GM18907 (cell line): ENCODE measurements around the gene CBFB.

Experiments
- ATAC-seq: cut with Tn5 transposase; IDR thresholded peaks from one replicate; pipeline ENCODE4 v1.9.1; 2021; ENCODE audit warnings: mild to moderate bottlenecking, moderate library complexity; ENCODE audit not compliant: unreplicated experiment

CBFB gene

DNA sequence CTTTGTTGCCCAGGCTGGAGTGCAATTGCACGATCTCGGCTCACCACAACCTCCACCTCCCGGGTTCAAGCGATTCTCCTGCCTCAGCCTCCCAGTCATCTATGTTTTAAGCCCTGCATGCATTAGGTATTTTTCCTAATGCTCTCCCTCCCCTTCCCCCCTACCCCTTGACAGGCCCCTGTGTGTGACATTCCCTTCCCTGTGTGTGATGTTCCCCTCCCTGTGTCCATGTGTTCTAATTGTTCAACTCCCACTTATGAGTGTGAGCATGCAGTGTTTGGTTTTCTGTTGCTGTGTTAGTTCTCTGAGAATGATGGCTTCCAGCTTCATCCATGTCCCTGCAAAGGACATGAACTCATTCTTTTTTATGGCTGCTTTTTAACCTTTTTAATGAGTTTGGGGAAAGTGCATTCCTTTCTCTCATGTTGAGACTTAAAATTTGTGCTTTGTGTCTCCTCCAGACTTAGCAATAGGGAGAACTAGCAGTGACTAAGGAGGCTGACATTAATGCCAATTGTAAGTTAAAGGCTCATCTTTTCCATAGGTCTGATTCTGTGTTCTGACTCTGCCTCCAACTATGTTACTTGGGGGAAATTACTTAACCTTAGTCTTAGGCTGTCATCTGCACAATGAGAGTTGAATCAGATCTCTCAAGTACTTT, 63.1 kb downstream of the CBFB start:
- ATAC-seq: no peak

DNA sequence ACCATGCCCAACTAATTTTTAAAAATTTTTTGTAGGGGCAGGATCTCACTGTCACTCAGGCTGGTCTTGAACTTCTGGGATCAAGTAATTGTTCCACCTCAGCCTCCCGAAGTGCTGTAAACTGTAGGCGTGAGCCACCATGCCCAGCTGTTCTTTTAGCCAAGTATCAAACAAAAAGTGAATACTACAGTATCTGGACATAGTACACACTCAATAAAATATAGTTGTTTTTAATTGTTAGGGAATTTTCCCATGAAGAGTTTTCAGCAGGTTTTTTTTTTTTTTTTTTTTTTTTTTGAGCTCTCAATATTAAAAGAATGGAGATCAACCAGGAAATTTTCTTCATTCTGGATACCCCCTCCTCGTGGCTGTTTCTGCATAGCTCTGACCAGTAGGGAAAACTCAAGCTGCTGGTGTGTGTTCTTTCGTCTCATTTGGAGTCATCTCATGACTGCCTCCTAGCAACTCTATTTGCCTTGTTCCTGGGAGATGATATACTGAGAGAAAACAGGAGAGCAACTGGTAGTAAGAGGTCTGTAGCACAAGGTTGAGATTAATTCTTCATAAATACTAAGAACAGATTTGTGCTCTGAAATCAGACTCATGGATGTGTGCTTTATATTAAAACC, 64.3 kb downstream of the CBFB start:
- no peak for ATAC-seq

DNA sequence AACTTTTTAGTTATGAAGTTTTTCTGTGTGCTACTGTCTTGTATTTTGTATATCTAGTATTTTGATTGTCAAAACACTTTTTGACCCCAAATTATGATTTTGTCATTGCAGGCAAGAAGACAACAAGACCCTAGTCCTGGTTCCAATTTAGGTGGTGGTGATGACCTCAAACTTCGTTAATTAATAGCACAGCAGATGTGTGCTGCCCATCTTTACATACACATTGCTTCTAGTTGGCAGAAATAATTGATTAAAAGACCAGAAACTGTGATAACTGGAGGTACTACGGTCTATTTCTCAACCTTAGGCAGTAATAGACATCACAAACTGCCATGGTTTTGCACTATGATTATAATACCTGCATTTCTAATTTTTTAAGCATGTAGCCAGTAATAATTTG, 69.7 kb downstream of the CBFB start:
- ATAC-seq: no peak

DNA sequence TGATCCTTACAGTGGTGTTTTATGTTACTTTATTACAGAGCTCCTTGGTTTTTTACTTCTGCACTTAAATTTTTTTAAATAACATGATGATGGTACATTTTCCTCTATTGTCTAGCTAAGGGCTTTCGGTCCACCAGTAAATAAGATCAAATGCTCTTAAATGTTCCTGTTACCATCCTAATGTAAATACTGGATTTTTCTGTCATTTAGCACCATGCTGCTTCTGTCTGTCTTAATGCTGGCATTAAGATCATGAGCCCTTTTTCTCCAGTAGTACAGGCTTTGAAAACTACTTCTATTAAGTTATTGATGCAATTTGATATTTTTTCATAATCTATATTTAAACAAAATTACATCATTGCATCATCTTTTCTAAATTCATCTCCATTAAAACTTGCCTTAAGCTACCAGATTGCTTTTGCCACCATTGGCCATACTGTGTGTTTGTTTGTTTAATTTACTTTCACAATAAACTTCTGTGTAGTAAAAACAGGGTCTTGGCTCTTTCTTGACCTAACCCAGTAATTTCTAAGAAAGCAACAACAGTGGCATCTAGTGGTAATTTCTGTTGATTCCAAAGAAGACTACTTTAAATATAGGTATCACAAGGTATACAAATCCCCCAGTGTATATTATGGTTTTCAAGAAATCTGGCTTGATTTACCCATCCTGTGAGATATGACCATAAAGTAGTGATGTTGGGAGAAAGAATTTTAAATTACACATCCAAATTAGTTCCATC, 71.8 kb downstream of the CBFB start:
- ATAC-seq: no peak

DNA sequence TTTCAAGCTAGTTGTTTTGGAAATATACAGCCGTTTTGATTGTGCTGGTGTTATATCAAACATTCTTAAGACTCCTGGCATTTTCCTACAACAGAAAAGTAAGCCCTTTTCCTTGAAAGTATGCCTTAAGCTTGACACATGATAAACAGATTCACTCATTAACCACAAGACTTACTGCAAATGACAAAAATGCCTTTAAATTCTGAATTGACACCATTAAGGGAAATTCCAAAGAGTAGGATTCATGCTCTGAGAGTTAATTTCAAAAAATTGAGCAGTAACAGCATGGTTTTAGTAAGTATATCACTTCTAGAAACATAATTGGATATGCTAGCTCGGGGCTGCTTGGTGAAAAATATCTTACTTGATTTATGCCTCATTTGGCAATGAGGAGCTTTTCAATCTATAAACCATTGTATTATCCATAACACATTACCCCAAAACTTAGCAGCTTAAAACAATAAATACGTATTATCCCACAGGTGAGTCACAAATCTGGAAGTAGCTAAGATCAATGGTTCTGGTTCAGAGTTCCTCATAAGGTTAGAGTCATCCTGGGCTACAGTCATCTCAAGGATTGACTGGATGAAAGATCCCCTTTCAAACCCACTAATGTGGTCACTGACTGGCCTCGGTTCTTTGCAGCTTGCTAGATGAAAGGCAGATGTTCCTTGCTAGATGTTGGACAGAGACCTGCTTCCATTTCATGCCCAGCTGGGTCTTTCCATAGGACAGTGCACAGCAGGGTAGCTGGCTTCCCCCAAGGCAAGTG, 72.5 kb downstream of the CBFB start:
- ATAC-seq: no peak

DNA sequence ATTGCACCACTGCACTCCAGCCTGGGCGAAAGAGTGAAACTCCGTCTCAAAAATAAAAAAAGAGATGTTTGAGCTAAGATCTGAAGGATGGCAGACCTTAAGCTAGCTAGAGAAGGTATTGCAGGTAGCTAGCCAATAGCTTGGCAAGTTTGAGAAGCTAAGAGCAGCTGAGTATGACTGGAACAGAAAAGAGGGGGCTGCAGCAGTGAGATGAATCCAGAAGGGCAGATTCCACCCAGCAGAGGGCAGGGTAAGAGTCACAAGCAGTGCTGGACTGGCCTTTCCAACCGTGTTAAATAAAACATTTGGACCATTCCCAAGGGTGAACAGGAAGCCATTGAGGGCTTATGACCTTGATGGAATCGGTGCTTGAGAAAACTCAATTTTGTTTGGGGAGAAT, 75.1 kb downstream of the CBFB start:
- no peak for ATAC-seq

DNA sequence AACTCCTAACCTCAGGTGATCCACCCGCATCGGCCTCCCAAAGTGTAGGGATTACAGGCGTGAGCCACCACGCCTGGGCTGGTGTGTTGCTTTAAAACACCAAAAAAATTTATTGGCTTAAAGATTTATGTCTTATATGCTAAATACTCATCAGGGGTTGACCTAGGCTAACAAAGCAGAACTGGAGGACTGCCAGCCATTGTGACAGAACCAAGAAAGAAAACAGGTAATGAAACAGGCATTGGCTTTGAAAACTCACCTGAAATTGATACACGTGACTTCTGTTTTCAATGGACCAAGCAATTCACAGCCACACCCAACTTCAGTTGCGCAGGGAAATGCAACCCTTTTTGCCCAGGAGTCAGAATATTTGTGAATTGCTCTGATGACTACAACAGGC, 75.9 kb downstream of the CBFB start:
- no peak for ATAC-seq

DNA sequence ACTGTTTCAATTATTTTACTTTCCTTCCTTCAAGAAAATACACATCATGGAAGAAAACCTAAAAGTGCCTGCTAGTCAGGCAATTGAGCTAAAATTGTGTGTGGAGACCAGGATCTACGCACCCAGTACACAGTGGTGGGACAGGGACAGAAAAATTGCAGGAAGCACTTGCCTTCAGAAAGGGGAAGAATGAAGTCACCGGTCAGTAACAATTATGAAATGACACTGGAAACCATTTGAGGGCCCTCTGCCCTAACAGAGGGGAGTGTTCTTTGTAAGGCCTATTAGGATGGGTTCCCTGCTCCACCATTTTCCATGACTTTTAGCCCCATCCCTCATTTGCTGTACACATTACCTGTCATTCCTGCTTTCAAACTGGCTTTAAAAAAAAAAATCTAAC, 76.3 kb downstream of the CBFB start:
- no peak for ATAC-seq

DNA sequence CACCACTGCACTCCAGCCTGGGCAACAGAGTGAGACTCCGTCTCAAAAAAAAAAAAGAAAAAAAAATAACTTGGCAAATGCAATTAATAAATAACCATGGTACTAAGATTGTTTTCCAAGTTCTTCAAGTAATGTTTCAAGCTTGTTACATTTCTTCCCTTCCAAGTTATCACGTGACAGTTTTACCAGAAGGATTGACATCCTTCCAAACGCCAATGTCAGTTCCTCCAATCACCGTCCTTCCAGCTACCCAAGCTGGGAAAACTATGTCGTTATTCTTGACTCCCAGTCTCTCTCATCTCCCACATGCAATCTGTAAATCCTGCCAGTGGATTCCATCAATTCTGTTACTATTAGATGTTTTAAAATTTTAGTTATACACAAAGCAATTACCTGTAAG, 76.9 kb downstream of the CBFB start:
- no peak for ATAC-seq

DNA sequence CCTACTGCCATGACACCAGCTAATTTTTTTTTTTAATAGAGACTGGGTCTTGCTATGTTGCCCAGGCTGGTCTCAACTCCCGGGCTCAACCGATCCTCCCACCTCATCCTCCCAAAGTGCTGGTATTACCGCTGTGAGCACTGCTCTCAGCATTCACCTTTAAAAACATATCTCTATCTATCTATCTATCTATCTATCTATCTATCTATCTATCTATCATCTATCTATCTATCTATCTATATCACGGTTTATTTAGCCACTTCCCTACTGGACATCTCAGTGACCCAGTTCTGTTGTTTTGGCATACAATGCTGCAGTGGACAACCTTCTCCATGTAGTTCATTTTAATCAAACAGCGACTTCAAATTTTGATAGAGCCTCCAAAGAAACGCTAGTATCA, 79.5 kb downstream of the CBFB start:
- ATAC-seq: no peak

DNA sequence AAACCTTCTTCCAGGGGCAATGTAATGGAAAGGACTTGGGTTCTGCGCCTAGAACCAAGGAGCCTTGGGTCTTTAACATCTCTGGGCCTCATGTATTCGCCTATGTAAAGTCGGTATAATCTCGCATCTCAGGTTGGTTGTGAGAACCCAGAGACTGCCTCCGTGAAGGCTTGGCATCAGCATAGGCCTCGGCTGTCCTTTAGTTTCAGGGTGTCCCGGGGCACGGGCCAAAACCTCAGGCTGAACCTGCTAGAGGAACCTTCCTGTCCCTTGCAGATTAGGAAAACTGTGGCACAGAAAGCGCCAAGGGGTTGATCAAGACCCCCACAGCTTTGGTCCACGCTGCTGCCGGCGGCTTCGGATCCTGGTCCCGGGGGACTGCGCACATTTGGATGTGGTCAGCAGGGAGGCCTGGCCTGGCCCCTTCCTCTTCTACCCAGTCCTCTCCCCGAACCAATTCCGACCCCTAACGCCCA, 80.0 kb downstream of the CBFB start:
- no peak for ATAC-seq

DNA sequence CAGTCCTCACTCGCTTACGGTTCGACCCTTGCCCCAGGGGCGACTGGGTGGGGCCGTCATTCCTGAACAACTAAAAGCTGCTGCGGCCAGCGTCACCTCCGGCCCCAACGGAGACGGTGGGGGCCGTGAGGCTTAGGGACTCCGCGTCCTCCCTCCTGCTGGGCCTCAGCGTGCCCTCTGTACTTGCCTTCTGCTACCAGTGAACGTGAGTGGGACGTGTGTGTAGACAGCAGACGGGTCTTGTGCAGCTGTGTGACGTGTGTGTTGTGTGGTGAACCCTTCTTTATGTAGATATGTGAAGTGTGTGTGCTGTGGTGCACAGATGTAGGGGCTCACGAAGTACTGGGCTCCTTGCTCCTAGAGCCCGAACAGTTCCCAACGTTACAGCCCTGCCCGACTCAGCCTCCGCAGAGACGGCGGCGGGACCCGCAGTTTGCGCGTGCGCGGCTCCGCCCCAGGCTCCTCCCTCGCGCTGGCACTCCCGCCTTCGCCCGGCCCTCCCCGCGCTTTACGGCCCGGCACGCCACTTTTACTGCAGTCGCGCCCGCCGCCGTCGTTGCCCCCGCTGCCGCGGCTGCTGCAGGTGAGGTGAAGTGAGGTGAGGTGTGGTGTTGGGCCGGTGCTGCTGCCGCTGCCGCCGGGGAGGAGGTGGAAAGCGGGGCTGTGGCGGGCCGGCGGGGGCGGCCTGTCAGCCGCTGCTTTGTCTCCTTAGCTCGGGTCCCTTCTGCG, 80.6 kb downstream of the CBFB start, which contains the start of gene PHAF1:
Gene PHAF1, plus strand, starts transcription at position 535 of the 729 bp plus-strand sequence. CDS start 235 bp downstream, outside the sequence.
- peak; percentile 85 for ATAC-seq

DNA sequence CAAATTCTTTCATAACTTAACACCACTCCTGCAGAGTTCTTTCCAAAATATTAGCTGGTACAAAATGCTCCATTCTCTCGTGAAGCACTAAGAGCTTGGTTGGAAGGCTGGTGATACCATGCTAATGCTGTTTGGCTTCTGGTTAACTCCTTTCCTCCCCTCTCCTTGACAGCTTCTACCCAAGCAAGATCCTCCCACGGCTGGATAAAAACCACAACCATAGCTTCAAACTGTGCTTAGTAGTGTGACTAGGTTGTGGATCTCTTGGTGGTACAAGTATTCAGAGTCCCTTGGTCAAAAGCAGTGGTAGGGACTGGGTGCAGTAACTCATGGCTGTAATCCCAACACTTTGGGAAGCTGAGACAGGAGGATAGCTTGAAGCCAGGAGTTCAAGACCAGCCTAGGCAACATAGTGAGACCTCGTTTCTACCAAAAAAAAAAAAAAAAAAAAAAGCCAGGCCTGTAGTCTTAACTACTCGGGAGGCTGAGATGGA, 83.0 kb downstream of the CBFB start:
- ATAC-seq: no peak

DNA sequence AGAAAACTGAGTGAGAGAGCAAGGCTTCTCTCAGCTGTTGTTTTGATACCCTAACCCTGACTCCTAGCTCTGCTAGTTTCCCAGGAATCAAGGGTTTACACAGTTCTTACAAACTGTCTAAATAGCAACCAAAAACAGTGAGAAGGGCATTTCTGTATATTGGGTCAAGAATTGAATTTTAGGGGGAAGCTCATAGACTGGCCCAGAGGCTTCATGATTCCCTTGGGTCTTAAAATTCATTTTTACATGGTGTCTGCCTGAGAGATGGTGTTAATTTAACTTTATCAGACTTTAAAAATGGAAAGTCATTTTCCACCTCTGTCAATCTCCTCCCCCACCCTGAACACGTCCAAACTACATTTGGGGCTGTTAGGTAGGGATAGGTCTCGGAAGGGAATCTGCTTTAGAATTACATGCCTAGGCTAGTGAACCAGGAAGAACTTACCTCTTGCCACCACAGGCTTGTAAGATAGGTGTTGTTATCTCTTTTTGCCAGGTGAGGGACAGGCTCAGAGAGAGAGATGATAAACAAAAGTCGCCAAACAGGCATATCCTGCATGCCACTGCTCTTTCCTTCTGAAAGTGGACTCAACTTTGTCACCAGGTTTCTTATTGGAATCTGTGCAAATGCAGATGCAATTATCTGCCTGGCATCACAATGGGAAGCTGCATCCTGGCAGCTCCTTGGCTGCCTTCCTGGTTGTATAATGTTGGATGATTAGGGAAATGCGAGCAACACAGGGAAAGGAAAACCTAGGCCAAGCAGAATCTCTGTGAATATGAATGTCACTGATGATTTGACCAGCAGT, 83.8 kb downstream of the CBFB start:
- no peak for ATAC-seq

DNA sequence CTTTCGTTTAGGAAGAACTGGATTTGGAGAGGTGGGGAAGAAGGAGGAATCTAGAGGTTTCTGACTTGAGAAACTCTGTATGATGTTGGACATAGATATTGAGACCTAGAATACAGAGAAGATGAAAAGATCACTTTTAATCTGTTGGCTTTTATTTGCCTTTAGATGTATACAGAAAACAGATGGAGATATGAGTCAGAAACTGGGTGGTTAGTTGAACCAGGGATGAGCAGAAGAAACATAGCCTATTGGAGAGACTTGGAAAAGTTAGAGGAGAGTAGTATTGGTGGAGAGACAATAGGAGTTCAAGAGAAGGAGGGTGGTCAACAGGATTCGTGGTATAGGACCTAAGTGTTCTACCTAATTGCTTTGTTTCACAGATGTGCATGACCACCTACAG, 85.8 kb downstream of the CBFB start:
- ATAC-seq: no peak

DNA sequence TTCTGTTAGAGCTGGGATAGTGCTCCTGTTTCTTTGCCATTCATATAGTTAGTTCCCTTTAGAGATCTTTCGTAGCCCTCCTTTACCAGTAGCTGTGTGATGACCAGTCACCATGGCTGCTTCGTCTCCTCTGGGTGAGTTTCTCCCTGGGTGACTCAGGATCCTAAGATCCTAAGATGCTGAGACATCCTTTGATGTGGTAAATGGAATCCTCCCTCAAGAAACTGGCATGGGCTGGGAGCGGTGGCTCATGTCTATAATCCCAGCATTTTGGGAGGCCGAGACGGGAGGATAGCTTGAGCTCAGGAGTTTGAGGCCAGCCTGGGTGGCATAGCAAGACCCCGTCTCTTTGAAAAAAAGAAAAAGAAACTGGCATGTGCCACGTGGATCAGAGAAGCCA, 86.7 kb downstream of the CBFB start:
- no peak for ATAC-seq

DNA sequence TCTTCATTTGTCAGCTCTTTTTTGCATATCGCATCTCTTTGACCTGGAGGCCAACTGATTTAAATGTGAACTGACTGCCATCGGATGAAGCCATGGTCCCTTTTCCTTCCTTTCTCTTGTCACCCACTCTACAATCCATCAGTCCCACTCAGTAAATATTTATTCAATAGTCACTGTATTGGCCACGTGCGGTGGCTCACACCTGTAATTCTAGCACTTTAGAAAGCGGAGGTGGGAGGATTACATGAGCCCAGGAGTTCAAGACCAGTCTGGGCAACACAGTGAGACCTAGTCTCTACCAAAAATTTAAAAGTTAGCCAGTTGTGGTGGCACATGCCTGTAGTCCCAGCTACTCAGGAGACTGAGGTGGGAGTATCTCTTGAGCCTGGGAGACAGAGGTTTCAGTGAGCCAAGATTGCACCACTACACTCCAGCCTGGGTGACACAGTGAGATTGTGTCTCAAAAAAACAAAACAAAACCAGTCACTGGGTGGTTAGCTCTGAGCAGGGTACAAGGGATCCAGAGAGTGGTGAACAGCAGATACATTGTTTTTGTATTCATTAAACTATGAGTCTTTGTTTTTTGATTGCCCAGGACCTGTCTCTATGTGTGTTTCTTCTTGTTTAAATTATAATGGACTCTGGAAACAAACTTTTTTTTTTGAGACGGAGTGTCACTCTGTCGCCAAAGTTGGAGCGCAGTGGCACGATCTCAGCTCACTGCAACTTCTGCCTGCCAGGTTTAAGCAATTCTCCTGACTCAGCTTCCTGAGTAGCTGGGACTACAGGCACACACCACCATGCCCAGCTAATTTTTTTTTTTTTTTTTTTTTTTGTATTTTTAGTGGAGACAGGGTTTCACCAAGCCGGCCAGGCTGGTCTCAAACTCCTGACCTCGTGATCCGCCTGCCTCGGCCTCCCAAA, 87.7 kb downstream of the CBFB start:
- no peak for ATAC-seq

DNA sequence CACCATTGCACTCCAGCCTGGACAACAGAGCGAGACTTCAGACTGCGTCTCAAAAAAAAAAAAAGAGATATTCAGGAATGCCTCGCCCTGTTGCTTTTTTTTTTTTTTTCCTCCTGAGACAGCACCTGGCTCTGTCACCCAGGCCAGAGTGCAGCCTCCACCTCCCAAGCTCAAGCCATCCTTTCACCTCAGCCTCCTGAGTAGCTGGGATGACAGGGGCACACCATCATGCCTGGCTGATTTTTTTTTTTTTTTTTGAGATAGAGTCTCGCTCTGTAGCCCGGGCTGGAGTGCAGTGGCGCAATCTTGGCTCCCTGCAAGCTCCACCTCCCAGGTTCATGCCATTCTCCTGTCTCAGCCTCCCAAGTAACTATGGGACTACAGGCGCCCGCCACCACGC, 88.8 kb downstream of the CBFB start:
- no peak for ATAC-seq

DNA sequence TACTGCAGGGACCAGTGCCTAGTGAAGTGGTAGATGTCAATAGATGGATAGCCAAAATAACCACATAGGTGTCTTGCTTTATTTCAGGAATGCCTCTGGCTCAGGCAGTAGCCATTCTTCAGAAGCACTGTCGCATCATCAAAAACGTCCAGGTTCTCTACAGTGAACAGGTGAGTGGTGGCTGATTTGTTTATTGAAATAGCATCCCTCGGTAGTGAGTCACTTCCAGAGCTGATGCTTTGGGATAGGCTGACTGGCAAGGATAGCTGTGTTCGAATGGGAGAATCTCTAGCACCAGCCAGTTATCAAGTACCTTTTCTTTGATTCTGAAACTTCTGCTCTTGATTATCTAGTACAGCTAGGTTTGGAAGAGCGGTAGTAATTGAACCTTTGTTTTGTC, 91.1 kb downstream of the CBFB start:
- no peak for ATAC-seq
